Measurements from ENCODE around the gene SLC39A9. TPM values are rescaled to one million over a fixed set of nuclear protein-coding genes. Genes with fewer than 3 reads are reported as not detected.
"Not testable (repeated sequence)": the region's sequence is repeated elsewhere in the genome, so short reads cannot be mapped to it uniquely, and the experiment has no call there.

The SLC39A9 gene
- total RNA-seq, 1 donor from 2014 or later, result 51.6 TPM

- intact Hi-C loops (cut with micrococcal nuclease), result no loop called here
These were observed 7.3 kb downstream of the SLC39A9 start for GRCh38 chr14:69405762-69406161.

GRCh38 chr14:69408331-69408960 lies 10.0 kb downstream of the SLC39A9 start:
- Mint-ChIP-seq H3K4me3 (no peak overlapping the region), H3K4me1 (ENCODE audit: low read depth) (peaks cover 5% of the 10 kb centered on the region), H3K27ac (no peak overlapping the region), H3K9me3 (no peaks in the 10 kb centered on the region), H3K36me3 (ENCODE audit: low read depth) (peaks cover 5% of the 10 kb centered on the region), H3K27me3 (ENCODE audit: insufficient read depth) (no peaks in the 10 kb centered on the region)
- no peak for DNase-seq (ENCODE audit: low spot score)
- intact Hi-C loops (cut with micrococcal nuclease), result no loop called here

More at GRCh38 chr14:69405762-69406161, 7.3 kb downstream of the SLC39A9 start:
- Mint-ChIP-seq H3K4me3 (no peak overlapping the region), H3K4me1 (ENCODE audit: low read depth) (peaks cover 8% of the 10 kb centered on the region), H3K27ac (no peak overlapping the region), H3K36me3 (ENCODE audit: low read depth) (peaks cover 4% of the 10 kb centered on the region), H3K27me3 (ENCODE audit: insufficient read depth) (no peaks in the 10 kb centered on the region), H3K9me3 (no peaks in the 10 kb centered on the region)
- no peak for DNase-seq (ENCODE audit: low spot score)

- peaks cover 6% of the 10 kb centered on the region for H3K9me3 Mint-ChIP-seq
- no peaks in the 10 kb centered on the region for H3K27me3 Mint-ChIP-seq (ENCODE audit: insufficient read depth)
- no peak overlapping the region for H3K4me3 Mint-ChIP-seq
- DNase-seq (ENCODE audit: low spot score), result no peak
- H3K4me1 Mint-ChIP-seq (ENCODE audit: low read depth), result peaks cover 5% of the 10 kb centered on the region
- no peak overlapping the region for H3K27ac Mint-ChIP-seq
- intact Hi-C loops (cut with micrococcal nuclease), result no loop called here
- peaks cover 9% of the 10 kb centered on the region for H3K36me3 Mint-ChIP-seq (ENCODE audit: low read depth)
These were observed 15.0 kb downstream of the SLC39A9 start for GRCh38 chr14:69413483-69413882.

- H3K36me3 Mint-ChIP-seq (ENCODE audit: low read depth); H3K27ac Mint-ChIP-seq; intact Hi-C loops (cut with micrococcal nuclease); DNase-seq (ENCODE audit: low spot score); H3K4me3 Mint-ChIP-seq; H3K27me3 Mint-ChIP-seq (ENCODE audit: insufficient read depth); H3K9me3 Mint-ChIP-seq: not testable (repeated sequence)
- H3K4me1 Mint-ChIP-seq (ENCODE audit: low read depth), result peaks cover 27% of the 10 kb centered on the region
These were observed 17.6 kb downstream of the SLC39A9 start for GRCh38 chr14:69416087-69416486.

GRCh38 chr14:69423279-69423678 lies 24.8 kb downstream of the SLC39A9 start:
- DNase-seq (ENCODE audit: low spot score), result no peak
- Mint-ChIP-seq H3K9me3 (no peaks in the 10 kb centered on the region), H3K36me3 (ENCODE audit: low read depth) (peaks cover 18% of the 10 kb centered on the region), H3K4me3 (no peak overlapping the region), H3K27me3 (ENCODE audit: insufficient read depth) (no peaks in the 10 kb centered on the region), H3K27ac (no peak overlapping the region), H3K4me1 (ENCODE audit: low read depth) (peaks cover 26% of the 10 kb centered on the region)
- intact Hi-C loops (cut with micrococcal nuclease), result no loop called here

GRCh38 chr14:69424149-69424923 lies 25.8 kb downstream of the SLC39A9 start:
- Mint-ChIP-seq H3K4me1 (ENCODE audit: low read depth) (peaks cover 25% of the 10 kb centered on the region), H3K4me3 (no peak overlapping the region), H3K36me3 (ENCODE audit: low read depth) (peaks cover 21% of the 10 kb centered on the region), H3K27ac (no peak overlapping the region), H3K27me3 (ENCODE audit: insufficient read depth) (no peaks in the 10 kb centered on the region), H3K9me3 (no peaks in the 10 kb centered on the region)
- intact Hi-C loops (cut with micrococcal nuclease), result no loop called here
- DNase-seq (ENCODE audit: low spot score), result no peak

GRCh38 chr14:69427596-69427995 lies 29.1 kb downstream of the SLC39A9 start:
- no peak for DNase-seq (ENCODE audit: low spot score)
- Mint-ChIP-seq H3K4me1 (ENCODE audit: low read depth) (peaks cover 5% of the 10 kb centered on the region), H3K36me3 (ENCODE audit: low read depth) (peaks cover 32% of the 10 kb centered on the region), H3K9me3 (no peaks in the 10 kb centered on the region), H3K27ac (no peak overlapping the region), H3K4me3 (no peak overlapping the region), H3K27me3 (ENCODE audit: insufficient read depth) (peaks cover 2% of the 10 kb centered on the region)
- intact Hi-C loops (cut with micrococcal nuclease), result no loop called here

- no peak overlapping the region for H3K4me3 Mint-ChIP-seq
- DNase-seq (ENCODE audit: low spot score), result no peak
- no peaks in the 10 kb centered on the region for H3K9me3 Mint-ChIP-seq
- peaks cover 5% of the 10 kb centered on the region for H3K4me1 Mint-ChIP-seq (ENCODE audit: low read depth)
- H3K36me3 Mint-ChIP-seq (ENCODE audit: low read depth), result peaks cover 32% of the 10 kb centered on the region
- H3K27me3 Mint-ChIP-seq (ENCODE audit: insufficient read depth), result peaks cover 2% of the 10 kb centered on the region
- H3K27ac Mint-ChIP-seq, result no peak overlapping the region
- intact Hi-C loops (cut with micrococcal nuclease), result no loop called here
These were observed 30.0 kb downstream of the SLC39A9 start for GRCh38 chr14:69428289-69428998.

GRCh38 chr14:69429643-69430042 lies 31.2 kb downstream of the SLC39A9 start:
- H3K4me1 Mint-ChIP-seq (ENCODE audit: low read depth), result peaks cover 5% of the 10 kb centered on the region
- intact Hi-C loops (cut with micrococcal nuclease), result no loop called here
- H3K4me3 Mint-ChIP-seq, result no peak overlapping the region
- no peak for DNase-seq (ENCODE audit: low spot score)
- H3K27me3 Mint-ChIP-seq (ENCODE audit: insufficient read depth), result peaks cover 4% of the 10 kb centered on the region
- no peaks in the 10 kb centered on the region for H3K9me3 Mint-ChIP-seq
- no peak overlapping the region for H3K27ac Mint-ChIP-seq
- H3K36me3 Mint-ChIP-seq (ENCODE audit: low read depth), result peaks cover 28% of the 10 kb centered on the region

GRCh38 chr14:69430306-69430939 lies 31.9 kb downstream of the SLC39A9 start:
- no peaks in the 10 kb centered on the region for H3K9me3 Mint-ChIP-seq
- intact Hi-C loops (cut with micrococcal nuclease), result no loop called here
- H3K36me3 Mint-ChIP-seq (ENCODE audit: low read depth), result peaks cover 22% of the 10 kb centered on the region
- H3K4me1 Mint-ChIP-seq (ENCODE audit: low read depth), result peaks cover 5% of the 10 kb centered on the region
- H3K27me3 Mint-ChIP-seq (ENCODE audit: insufficient read depth), result peaks cover 4% of the 10 kb centered on the region
- no peak overlapping the region for H3K4me3 Mint-ChIP-seq
- no peak overlapping the region for H3K27ac Mint-ChIP-seq
- DNase-seq (ENCODE audit: low spot score), result no peak

GRCh38 chr14:69432364-69432763 lies 33.9 kb downstream of the SLC39A9 start:
- Mint-ChIP-seq H3K27ac (no peak overlapping the region), H3K4me3 (no peak overlapping the region), H3K9me3 (no peaks in the 10 kb centered on the region), H3K36me3 (ENCODE audit: low read depth) (peaks cover 18% of the 10 kb centered on the region), H3K4me1 (ENCODE audit: low read depth) (peaks cover 5% of the 10 kb centered on the region), H3K27me3 (ENCODE audit: insufficient read depth) (peaks cover 4% of the 10 kb centered on the region)
- DNase-seq (ENCODE audit: low spot score), result no peak
- intact Hi-C loops (cut with micrococcal nuclease), result no loop called here

GRCh38 chr14:69439521-69440270 lies 41.2 kb downstream of the SLC39A9 start:
- peaks cover 20% of the 10 kb centered on the region for H3K36me3 Mint-ChIP-seq (ENCODE audit: low read depth)
- no peak overlapping the region for H3K27ac Mint-ChIP-seq
- intact Hi-C loops (cut with micrococcal nuclease), result no loop called here
- no peak for DNase-seq (ENCODE audit: low spot score)
- H3K9me3 Mint-ChIP-seq, result no peaks in the 10 kb centered on the region
- peaks cover 18% of the 10 kb centered on the region for H3K4me1 Mint-ChIP-seq (ENCODE audit: low read depth)
- H3K27me3 Mint-ChIP-seq (ENCODE audit: insufficient read depth), result no peaks in the 10 kb centered on the region
- H3K4me3 Mint-ChIP-seq, result no peak overlapping the region

Data from activated T-helper 1 cell treated with anti-CD3 and anti-CD28 coated beads, Interleukin-12 subunit alpha, Interleukin-12 subunit beta, Interleukin-2, Interleukin-4 antibody, amounts not matched to agents 30 ng/mL and 10 ng/mL and 1 ng/mL, durations not matched to agents 14 hours and 24 hours and 36 hours (primary cell).